Endodermal cell (in vitro differentiated cells): ENCODE measurements around the gene SGSM2. TPM values are rescaled to one million over a fixed set of nuclear protein-coding genes. Genes with fewer than 3 reads are reported as not detected.

ENCODE experiments used
- DNase-seq: peaks from one replicate; pipeline ENCODE4 v3.0.0-alpha.2; 2017
- H3K27ac ChIP-seq: 2 replicates; pipeline ENCODE4 v1.5.1; 2013; ENCODE audit warnings: mild to moderate bottlenecking, low read depth, low read length, moderate library complexity
- H3K27me3 ChIP-seq: 2 replicates; pipeline ENCODE4 v1.6.1; 2013; ENCODE audit warnings: mild to moderate bottlenecking, low read length, moderate library complexity; ENCODE audit not compliant: insufficient read depth, control insufficient read depth, poor library complexity, severe bottlenecking
- H3K36me3 ChIP-seq: 2 replicates; pipeline ENCODE4 v1.7.0; 2013; ENCODE audit warnings: mild to moderate bottlenecking, low read length, moderate library complexity; ENCODE audit not compliant: control insufficient read depth, insufficient read depth
- H3K4me1 ChIP-seq: one replicate; pipeline ENCODE4 v1.7.0; 2013; ENCODE audit warnings: low read length; ENCODE audit not compliant: control insufficient read depth, insufficient read depth
- H3K4me3 ChIP-seq: 2 replicates; pipeline ENCODE4 v1.5.1; 2013; ENCODE audit warnings: mild to moderate bottlenecking, low read length, moderate library complexity
- H3K9ac ChIP-seq: 2 replicates; pipeline ENCODE4 v1.6.1; 2013; ENCODE audit warnings: mild to moderate bottlenecking, low read length, moderate library complexity; ENCODE audit not compliant: poor library complexity, severe bottlenecking; ENCODE audit errors: extremely low read depth
- H3K9me3 ChIP-seq: 2 replicates; pipeline ENCODE4 v1.6.1; 2013; ENCODE audit warnings: mild to moderate bottlenecking, low read length, moderate library complexity; ENCODE audit not compliant: control insufficient read depth
- H3K27ac Mint-ChIP-seq: 2 replicates; pipeline ENCODE4 v1.8.0; 2020; ENCODE audit warnings: mixed read lengths
- H3K27me3 Mint-ChIP-seq: 2 replicates; pipeline ENCODE4 v1.8.0; 2021; ENCODE audit warnings: mild to moderate bottlenecking, mixed read lengths; ENCODE audit not compliant: insufficient read depth
- H3K36me3 Mint-ChIP-seq: 2 replicates; pipeline ENCODE4 v1.8.0; 2020; ENCODE audit warnings: low read depth, mixed read lengths
- H3K4me1 Mint-ChIP-seq: 2 replicates; pipeline ENCODE4 v1.8.0; 2020; ENCODE audit warnings: mixed read lengths
- H3K4me3 Mint-ChIP-seq: 2 replicates; pipeline ENCODE4 v1.8.0; 2020; ENCODE audit warnings: mild to moderate bottlenecking, moderate library complexity, mixed read lengths
- H3K9me3 Mint-ChIP-seq: 2 replicates; pipeline ENCODE4 v1.8.0; 2020; ENCODE audit warnings: mild to moderate bottlenecking, mixed read lengths
- WGBS, 2 experiments: methylation state at CpG; one replicate each; pipeline versions ENCODE4 v1.1.5 to v1.1.7; 2013; ENCODE audit warnings: missing lambda C conversion rate in 2 of 2, mixed read lengths in 1 of 2; ENCODE audit not compliant: insufficient coverage in 1 of 2, insufficient read length in 1 of 2; 5-methylcytosine and 5-hydroxymethylcytosine counted together
- total RNA-seq, 2 donors: library from RNA; stranded (reverse); fragmentation: NEBNext Ultra II Directional in 1 of 2; extraction: Animal tissue kit (Norgen Biotek cat#: 25700) in 1 of 2; gene quantifications; 2 replicates in 1 of 2; 3 replicates in 1 of 2; pipeline ENCODE4 v1.2.1, GENCODE V29; 2021
- TF ChIP-seq, protein P1 (sequence below): fragments of 200-600 bp; sonication (generic); conservative IDR thresholded peaks from 2 replicates; pipeline ENCODE4 v1.5.0; 2021; ENCODE audit warnings: antibody characterized with exemption, mild to moderate bottlenecking

SGSM2 gene
- total RNA-seq, 2 donors from 2014 or later = 62.5 to 77.3 TPM

DNA sequence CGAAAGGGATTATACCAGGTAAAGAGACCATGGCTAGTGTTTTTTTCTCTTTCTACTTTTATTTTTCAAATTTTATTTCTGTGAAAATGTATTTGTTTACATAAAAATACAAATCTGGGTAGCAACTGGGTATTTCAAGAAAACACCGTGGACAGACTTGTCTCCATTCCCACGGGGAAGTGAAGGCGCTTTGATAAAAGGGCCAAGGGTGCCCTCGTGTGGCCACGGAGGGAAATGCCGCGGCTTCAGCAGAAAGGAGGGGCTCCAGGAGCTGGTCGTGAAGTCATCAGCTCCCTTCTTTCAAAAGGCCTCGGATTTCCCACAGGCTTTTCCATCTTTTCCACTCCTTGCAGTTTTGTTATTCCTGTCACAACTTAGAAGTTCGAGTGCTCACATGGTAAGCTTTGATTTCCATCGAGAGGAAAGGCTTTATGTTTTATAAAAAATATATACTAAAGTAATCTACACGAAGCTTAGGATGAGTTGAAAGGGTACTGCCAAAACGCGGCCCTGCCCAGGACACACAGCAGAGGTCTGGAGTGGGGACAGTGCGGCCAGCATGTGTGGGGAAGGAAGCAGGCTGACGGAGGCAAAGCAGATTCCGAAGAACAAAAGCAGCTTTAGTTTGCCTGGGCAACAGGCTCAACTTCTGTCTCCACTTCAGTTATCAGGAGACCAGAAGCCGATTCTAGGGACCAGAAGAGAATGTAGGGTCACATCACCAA lies 78.9 kb downstream of the SGSM2 start:
- TF ChIP-seq, protein P1, sequence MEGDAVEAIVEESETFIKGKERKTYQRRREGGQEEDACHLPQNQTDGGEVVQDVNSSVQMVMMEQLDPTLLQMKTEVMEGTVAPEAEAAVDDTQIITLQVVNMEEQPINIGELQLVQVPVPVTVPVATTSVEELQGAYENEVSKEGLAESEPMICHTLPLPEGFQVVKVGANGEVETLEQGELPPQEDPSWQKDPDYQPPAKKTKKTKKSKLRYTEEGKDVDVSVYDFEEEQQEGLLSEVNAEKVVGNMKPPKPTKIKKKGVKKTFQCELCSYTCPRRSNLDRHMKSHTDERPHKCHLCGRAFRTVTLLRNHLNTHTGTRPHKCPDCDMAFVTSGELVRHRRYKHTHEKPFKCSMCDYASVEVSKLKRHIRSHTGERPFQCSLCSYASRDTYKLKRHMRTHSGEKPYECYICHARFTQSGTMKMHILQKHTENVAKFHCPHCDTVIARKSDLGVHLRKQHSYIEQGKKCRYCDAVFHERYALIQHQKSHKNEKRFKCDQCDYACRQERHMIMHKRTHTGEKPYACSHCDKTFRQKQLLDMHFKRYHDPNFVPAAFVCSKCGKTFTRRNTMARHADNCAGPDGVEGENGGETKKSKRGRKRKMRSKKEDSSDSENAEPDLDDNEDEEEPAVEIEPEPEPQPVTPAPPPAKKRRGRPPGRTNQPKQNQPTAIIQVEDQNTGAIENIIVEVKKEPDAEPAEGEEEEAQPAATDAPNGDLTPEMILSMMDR = peak; percentile 99
- peaks cover 61% of the 10 kb centered on the region for H3K36me3 ChIP-seq
- H3K4me1 Mint-ChIP-seq = no peaks in the 10 kb centered on the region
- H3K9me3 ChIP-seq = no peaks in the 10 kb centered on the region
- peak overlapping the region; percentile 87 for H3K27ac Mint-ChIP-seq
- H3K9ac ChIP-seq = no peak overlapping the region
- no peak overlapping the region for H3K4me3 Mint-ChIP-seq
- DNase-seq = peak; percentile 98
- H3K9me3 Mint-ChIP-seq = no peaks in the 10 kb centered on the region
- peaks cover 59% of the 10 kb centered on the region for H3K36me3 Mint-ChIP-seq
- H3K4me1 ChIP-seq = no peaks in the 10 kb centered on the region
- no peak overlapping the region for H3K4me3 ChIP-seq
- H3K27me3 Mint-ChIP-seq = no peaks in the 10 kb centered on the region
- 11 to 46% methylated on average over 8 to 18 of the region's 19 CpGs for WGBS, 2 experiments
- peak overlapping the region; percentile 44 for H3K27ac ChIP-seq
- H3K27me3 ChIP-seq = no peaks in the 10 kb centered on the region

DNA sequence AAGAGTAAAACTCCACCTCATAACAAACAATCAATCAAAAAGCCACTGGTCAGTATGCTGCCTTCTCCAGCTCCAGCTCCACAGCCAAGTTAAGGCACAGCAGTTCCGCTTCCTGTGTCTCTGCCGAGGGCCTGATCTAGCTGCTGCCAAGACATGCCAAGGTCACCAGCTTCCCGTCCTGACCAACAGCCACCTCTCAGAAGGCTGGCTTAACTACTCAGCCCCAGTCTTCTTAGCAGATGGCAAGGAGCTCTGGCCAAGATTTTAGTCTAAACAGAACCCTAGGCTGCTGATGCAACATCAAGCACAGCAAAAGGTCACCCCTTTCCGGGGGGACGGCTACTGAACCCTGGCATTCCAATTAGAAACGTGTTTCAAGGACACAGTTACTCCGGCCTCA lies 81.3 kb downstream of the SGSM2 start:
- H3K9me3 ChIP-seq = no peaks in the 10 kb centered on the region
- no peak overlapping the region for H3K27ac ChIP-seq
- H3K4me1 Mint-ChIP-seq = no peaks in the 10 kb centered on the region
- H3K36me3 Mint-ChIP-seq = peaks cover 61% of the 10 kb centered on the region
- no peak for DNase-seq
- no peaks in the 10 kb centered on the region for H3K27me3 ChIP-seq
- no peaks in the 10 kb centered on the region for H3K9me3 Mint-ChIP-seq
- H3K4me3 ChIP-seq = no peak overlapping the region
- WGBS, 2 experiments = 92 to 94% methylated on average over 7 of the region's 7 CpGs
- H3K9ac ChIP-seq = no peak overlapping the region
- no peak overlapping the region for H3K4me3 Mint-ChIP-seq
- H3K4me1 ChIP-seq = no peaks in the 10 kb centered on the region
- TF ChIP-seq, protein P1 = no peak
- no peaks in the 10 kb centered on the region for H3K27me3 Mint-ChIP-seq
- peak overlapping the region; percentile 26 for H3K27ac Mint-ChIP-seq
- H3K36me3 ChIP-seq = peaks cover 63% of the 10 kb centered on the region

DNA sequence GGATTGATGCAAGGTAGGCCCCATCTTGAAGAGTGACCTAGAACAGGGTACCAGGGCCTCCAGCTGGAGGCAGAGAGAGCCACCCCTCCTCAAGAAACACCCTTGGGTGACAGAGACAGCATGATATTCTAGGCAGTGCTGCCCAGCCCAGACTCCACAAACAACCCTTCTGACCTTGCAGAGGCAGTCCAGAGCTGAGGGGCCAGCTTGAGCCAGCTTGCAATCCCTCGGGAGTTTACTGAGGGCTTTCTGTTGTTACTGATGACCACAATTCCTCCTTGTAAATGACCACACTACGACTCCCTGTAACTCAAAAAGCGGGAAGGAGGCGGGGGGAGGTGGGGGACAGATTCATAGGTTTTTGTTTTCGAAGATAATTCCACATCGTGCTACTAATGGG lies 82.2 kb downstream of the SGSM2 start:
- DNase-seq = no peak
- H3K4me1 ChIP-seq = no peaks in the 10 kb centered on the region
- no peaks in the 10 kb centered on the region for H3K27me3 ChIP-seq
- Mint-ChIP-seq H3K27me3 (no peaks in the 10 kb centered on the region), H3K36me3 (peaks cover 57% of the 10 kb centered on the region), H3K4me1 (no peaks in the 10 kb centered on the region), H3K9me3 (no peaks in the 10 kb centered on the region), H3K27ac (no peak overlapping the region), H3K4me3 (no peak overlapping the region)
- WGBS, 2 experiments = 98 to 100% methylated on average over 3 to 6 of the region's 6 CpGs
- H3K4me3 ChIP-seq = no peak overlapping the region
- TF ChIP-seq, protein P1 = no peak
- H3K36me3 ChIP-seq = peaks cover 54% of the 10 kb centered on the region
- no peaks in the 10 kb centered on the region for H3K9me3 ChIP-seq
- no peak overlapping the region for H3K27ac ChIP-seq
- no peak overlapping the region for H3K9ac ChIP-seq
